NCI-H2107 (cell line): ENCODE results near the gene NOTCH2.

Source experiments
- DNase-seq: peaks from one replicate; lab custom pipeline; 2025; lab: John Stamatoyannopoulos, UW

The NOTCH2 gene

GRCh38 chr1:119906927-119907652, 162.4 kb downstream of the NOTCH2 start:
- no peak for DNase-seq

- DNase-seq, result no peak
Measured at GRCh38 chr1:119903443-119903835, 166.0 kb downstream of the NOTCH2 start.

- no peak for DNase-seq
Measured at GRCh38 chr1:119902775-119903442, 166.6 kb downstream of the NOTCH2 start.

GRCh38 chr1:119898981-119899720, 170.3 kb downstream of the NOTCH2 start:
- no peak for DNase-seq

- DNase-seq, result no peak
Measured at GRCh38 chr1:119898530-119898929, 170.9 kb downstream of the NOTCH2 start.

GRCh38 chr1:119896303-119896702, 173.2 kb downstream of the NOTCH2 start, which contains the start of gene ADAM30:
ADAM30 (minus strand) TSS chr1:119896515; CDS start chr1:119896336, 179 bp downstream.
- DNase-seq, result no peak

GRCh38 chr1:119895102-119895501, 174.4 kb downstream of the NOTCH2 start:
- DNase-seq, result no peak

GRCh38 chr1:119893827-119894700, 175.4 kb downstream of the NOTCH2 start:
- DNase-seq, result no peak

- DNase-seq, result no peak
Measured at GRCh38 chr1:119893238-119893791, 176.1 kb downstream of the NOTCH2 start.

GRCh38 chr1:119891386-119891785, 178.1 kb downstream of the NOTCH2 start:
- DNase-seq, result no peak

- DNase-seq, result no peak
Measured at GRCh38 chr1:119888476-119888875, 181.0 kb downstream of the NOTCH2 start.

- no peak for DNase-seq
Measured at GRCh38 chr1:119887427-119887826, 182.0 kb downstream of the NOTCH2 start.

GRCh38 chr1:119885903-119886783, 183.3 kb downstream of the NOTCH2 start:
- DNase-seq, result no peak

- DNase-seq, result no peak
Measured at GRCh38 chr1:119884711-119885110, 184.8 kb downstream of the NOTCH2 start.

- DNase-seq, result no peak
Measured at GRCh38 chr1:119883826-119884225, 185.6 kb downstream of the NOTCH2 start.

- DNase-seq, result no peak
Measured at GRCh38 chr1:119882132-119883049, 187.1 kb downstream of the NOTCH2 start.

GRCh38 chr1:119879510-119880434, 189.7 kb downstream of the NOTCH2 start:
- DNase-seq, result no peak

- DNase-seq, result peak; percentile 44
Measured at GRCh38 chr1:119878171-119878570, 191.3 kb downstream of the NOTCH2 start.
